Stimulated activated CD4-positive, alpha-beta T cell treated with anti-CD3 and anti-CD28 coated beads, Interleukin-15, amount 100 ng/mL, for 1 hour (primary cell): ENCODE results near the gene USP15.
"Not testable (repeated sequence)": the region's sequence is repeated elsewhere in the genome, so short reads cannot be mapped to it uniquely, and the experiment has no call there.

ENCODE experiments used
- DNase-seq, 2 donors: peaks; one replicate each; pipeline ENCODE4 v3.0.0-alpha.2; 2020; ENCODE audit warnings: low read depth in 1 of 2, low spot score in 1 of 2

USP15 gene

DNA sequence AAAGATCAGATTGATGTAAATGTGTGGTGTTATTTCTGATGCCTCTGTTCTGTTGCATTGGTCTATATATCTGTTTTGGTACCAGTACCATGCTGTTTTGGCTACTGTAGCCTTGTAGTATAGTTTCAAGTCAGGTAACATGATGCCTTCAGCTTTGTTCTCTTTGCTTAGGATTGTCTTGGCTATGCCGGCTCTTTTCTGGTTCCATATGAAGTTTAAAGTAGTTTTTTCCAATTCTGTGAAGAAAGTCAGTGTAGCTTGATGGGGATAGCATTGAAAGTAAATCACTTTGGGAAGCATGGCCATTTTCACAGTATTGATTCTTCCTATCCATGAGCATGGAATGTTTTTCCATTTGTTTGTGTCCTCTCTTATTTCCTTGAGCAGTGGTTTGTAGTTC is 105.6 kb downstream of the USP15 start:
- not testable (repeated sequence) for DNase-seq

DNA sequence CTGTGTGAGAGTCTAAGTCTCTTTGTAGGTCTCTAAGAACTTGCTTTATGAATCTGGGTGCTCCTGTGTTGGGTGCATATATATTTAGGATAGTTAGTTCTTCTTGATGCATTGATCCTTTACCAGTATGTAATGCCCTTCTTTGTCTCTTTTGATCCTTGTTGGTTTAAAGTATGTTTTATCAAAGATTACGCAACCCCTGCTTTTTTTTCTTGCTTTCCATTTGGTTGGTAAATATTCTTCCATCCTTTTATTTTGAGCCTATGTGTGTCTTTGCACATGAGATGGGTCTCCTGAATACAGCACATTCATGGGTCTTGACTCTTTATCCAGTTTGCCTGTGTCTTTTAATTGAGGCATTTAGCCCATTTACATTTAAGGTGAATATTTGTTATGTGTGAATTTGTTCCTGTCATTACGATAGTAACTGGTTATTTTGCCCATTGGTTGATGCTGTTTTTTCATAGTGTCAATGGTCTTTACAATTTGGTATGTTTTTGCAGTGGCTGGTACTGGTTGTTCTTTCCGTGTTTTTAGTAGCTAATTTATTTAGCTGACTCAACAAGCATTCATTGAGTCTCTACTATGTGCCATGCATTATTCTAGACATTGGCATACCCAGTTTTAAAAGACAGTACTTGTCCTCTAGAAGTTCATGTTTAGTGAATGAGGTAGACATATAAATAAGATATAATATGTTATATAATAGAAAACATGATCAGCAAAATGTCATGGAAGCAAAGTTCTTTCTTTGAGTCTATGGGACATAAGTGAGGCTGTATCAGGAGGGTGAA is 108.4 kb downstream of the USP15 start:
- DNase-seq = not testable (repeated sequence)

DNA sequence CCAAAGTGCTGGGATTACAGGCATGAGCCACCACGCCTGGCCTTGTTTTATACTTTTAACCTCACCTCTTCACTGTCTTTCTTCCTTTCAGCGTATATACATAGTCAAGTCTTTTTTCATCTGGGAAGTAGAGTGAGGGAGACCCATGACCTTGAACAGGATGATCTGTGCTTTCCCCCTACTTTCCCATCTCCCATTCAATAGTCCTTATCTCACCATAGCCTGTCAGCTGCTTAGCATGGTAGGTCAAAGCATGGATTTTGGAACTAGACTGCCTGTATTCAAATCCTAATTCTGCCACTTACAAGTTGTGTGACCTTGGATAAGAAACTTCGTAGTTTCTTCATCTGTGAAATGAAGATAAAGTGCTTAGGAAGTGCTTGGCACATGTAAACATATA is 110.0 kb downstream of the USP15 start:
- DNase-seq = no peak

DNA sequence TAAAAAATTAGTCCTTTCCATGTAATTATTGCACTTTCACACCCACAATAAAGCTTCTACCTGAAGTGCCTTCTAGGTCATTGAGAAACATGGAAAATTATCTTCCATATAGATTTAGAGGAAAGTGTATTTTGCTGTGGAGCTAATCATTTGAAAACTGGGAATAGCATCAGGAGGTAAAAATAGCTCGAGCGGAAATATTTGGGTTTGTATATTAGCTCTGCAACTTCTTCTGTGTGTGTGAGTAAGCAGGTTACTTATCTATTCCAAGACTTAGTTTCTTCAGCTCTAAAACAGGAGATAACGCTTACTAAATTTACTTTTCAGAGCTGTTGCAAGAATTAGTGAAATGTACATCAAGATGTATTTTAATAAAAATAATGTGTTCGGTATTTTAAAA is 111.5 kb downstream of the USP15 start:
- no peak for DNase-seq

DNA sequence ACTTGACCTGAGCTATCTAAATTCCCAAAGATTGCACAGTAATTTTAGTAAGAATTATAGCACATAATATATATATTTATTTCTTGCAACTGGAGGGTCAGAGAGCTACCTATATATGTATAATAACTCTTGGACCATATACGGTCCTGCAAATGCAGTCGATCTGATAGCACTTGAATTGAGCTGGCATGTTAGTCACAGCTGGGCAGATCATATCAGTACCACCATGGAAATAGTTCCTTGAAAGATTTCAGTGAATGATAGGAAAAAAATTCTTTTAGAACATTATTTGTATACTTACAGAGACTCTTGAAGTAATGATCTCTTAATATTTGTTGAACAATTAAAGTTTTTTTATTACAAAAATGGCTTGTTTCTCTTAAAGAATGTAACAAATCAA is 111.9 kb downstream of the USP15 start:
- no peak for DNase-seq

DNA sequence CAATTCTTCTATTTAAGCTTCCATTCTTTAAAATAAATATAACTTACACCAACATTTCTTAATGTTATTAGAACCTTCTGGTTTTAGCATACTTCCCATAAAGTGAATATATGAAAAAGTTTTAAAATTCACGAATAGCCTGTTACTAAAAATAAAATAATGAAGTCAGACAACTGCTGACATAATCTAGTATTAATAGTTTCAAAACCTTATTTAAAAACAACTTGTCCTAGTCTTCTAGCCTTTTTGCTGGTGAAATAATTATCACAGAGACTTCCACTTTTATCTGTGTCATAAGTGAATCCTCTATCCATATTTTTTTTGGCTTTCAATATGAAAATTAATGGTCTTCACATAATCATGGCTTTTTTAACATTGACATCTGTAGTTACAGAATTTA is 112.6 kb downstream of the USP15 start:
- DNase-seq = no peak

DNA sequence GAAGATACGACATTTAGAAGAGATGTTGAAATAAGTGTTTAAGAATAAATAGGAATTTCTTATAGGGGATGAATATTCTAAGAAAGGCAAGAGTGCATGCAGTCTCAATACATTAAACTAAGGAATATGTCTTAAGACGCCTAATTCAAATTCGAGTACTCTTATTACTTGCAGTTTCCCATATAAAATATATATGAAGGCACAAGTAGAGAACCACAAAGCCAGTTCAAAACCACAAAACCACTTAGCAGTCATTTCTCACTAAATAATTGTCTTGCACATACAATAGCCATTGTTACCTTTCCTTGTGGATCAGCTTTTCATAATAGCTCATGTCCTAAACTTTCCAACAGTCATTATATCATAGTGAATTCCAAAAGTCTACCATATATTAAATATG is 115.4 kb downstream of the USP15 start:
- no peak for DNase-seq

DNA sequence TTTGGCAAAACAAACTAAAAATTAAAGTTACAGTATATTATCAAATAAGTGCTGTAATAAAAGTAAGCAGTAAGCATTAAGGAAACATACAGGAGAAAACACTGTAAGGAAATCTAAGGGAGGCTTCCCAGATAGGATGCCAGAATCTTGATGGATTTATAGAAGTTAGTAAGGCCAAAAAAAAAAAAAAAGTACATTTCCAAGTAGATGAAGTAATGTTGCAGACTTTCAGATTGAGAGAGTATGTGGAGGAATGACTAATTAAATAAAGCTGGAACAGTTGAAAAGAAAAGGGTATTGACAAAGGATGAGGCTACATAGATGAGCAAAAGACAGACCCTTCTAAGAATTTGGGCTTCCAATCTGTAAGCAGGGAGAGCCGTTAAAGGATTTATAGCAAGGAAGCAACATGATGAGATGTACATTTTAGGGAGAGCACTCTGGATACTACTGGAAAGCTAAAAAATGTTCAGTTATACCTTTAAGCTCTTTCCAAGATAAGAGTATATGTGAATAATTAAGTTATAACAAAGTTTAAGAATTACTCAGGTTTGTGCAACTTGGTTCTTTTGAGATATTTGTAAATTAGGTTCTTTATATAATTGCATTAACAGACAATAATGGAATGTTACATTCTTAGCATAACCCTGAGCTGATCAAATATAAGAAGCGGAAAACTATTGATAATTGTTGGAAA is 119.0 kb downstream of the USP15 start:
- no peak for DNase-seq

DNA sequence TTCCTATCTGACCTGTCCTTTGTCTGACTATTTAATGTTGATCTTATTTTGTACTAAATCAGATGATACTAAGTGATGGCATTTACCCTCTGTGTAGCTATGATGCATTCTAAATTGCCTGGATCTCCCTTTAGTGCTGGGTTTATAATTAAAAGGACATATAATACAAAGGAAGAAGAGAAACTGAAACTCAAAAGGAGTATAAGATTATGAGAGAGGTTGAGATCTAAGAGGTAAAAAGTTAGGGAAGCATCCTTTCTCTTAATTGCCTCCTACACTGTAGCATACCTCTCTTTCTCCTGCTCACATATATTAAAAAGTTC is 119.5 kb downstream of the USP15 start:
- DNase-seq = no peak

DNA sequence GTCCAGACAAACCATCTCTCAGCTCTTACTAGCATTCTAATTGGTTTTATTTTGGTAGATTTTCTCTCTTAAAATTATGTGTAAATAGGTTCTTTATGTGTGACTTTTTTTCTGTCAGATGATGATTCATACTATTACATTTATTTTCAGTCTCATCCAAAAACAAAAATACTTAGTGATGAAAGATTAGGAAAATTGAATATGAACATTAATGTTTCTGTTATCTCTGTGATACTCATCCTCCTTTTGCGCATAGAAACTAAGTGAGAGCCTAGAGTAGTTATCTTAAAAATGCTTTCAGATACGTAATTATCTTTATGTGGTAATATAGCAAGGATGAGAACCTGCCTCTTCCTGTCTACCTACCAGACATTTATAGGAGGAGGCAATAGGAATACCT is 122.3 kb downstream of the USP15 start:
- no peak for DNase-seq

DNA sequence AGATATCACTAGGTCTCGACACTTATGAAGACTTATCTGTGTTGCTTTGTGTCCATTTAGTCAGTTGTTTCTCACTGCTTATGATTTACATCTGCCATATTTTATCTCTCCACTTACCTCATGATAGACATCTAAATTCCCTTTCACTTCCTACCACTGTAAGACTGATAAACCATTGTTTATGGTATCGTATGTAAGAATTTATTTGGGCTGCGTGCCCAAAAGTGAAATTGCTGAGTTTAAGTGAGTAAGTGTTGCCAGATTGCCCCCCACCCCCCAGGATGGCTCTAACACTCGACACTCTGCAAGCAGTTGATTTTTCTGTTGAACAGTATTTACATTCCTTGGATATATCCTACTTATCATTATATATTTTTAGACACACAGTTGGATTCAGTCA is 136.5 kb downstream of the USP15 start:
- no peak for DNase-seq

DNA sequence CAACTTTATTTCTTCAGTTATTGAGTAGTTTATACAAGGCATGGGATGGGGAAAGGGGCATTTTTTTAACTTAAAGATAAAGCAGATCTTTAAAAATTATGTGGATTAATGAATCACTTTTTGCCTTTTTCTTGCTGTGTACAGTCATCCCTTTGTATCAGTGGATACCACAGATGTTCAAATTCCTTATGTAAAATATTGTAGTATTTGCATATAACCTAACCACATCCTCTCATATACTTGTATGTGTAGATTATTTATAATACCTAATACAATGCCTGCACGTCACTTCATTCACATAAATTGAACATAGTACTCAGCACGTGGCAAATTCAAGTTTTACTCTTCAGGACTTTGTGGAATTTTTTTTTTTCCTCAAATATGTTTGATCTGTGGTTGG is 139.9 kb downstream of the USP15 start:
- DNase-seq = no peak

DNA sequence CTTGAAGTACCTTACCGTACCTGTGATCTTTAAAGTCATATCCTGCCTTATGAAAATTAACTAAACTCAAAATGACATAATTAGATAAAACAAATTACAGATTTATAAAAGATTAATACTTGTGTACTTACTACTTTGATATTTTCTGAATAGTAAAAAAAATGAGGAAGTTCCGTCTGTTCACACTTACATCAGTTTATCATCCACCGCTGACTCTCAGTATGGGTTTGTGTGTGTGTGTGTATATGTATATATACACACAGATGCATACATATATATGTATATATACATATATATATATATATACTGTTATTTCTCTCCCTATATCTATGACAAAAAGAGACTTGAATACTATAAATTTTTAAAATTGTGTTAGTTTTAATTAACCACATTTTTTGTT is 141.4 kb downstream of the USP15 start:
- DNase-seq = no peak

DNA sequence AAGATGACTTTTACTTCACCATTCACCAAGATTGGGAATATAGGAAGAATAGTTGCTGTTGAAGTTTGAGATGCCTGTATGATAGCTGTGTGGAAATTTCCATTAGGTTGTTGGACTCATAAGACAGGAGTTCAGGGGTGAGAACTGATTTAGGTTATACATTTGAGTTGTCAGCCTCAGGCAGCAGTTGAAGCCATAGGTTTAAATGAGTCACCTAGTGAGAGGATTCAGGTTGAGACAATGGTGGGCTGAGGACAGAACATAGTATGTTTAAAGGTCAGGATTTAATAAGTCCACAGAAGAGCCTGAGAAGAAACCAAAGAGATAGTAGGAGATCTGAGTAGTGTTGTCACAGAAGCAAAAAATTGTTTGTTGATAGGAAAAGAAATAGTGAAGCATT is 142.8 kb downstream of the USP15 start:
- no peak for DNase-seq

DNA sequence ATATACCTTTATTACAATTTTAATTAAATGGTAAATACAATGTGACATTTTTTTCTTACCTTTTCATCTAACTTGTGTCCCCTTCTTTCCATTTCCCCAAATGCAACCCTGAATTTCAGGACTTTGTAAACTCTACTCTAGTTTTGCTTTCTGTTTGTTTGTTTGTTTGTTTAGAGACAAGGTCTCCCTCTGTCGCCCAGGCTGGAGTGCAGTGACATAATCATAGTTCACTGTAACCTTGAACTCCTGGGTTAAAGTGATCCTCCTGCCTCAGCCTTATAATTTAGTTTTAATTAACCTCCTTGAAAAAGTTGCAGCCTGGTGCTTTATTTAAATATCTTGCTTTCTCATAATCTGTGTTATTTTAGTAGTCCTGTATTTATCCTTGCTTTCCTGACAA is 147.4 kb downstream of the USP15 start:
- DNase-seq = no peak

DNA sequence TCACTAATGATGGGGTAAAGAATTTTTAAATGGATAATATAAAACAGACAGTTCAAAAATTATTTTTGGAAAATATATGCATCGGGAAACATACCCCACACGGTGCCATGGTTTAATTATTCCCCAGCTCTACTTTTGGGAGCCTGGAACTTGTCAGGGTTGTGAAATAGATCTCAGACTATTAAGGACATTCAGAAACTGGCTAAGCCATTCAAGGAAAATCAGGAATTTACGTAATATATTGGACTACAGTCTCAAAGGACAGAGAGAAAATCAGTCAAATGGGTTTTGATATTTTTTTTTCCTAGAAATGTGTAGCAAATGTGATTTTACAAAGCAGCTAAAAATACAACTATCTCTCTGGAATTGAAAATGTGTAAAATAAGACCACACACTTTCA is 148.9 kb downstream of the USP15 start:
- no peak for DNase-seq

DNA sequence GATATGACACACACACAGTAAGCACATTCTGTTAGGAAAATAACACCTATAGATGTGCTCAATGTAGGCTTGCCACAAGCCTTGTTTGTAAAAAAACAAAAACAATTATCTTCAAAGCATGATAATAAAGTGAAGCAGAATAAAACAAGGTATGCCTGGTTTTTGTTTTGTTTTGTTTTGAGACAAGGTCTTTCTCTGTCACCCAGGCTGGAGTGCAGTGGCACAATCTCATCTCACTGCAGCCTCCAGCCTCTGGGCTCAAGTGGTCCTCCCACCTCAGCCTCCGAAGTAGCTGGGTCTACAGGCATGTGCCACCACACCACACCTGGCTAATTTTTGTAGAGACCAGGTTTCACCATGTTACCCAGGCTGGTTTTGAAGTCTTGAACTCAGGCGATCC is 154.0 kb downstream of the USP15 start:
- no peak for DNase-seq

DNA sequence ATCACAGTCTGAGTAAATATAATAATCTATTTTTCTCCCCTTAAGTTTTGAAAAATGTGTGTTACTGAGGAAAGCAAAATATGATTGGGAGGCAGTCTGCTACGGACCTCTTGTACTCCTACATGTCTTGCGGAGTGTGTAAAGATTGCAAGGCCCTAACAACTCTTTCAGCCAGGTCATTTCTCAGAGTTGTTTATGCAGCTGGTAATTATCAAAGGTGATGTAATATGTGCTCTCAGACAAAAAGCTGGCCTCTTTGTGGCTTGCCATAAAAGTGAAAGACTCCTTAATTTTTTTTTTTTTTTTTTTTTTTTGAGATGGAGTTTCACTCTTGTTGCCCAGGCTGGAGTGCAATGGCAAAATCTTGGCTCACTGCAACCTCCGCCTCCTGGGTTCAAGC is 165.9 kb downstream of the USP15 start:
- DNase-seq = no peak

DNA sequence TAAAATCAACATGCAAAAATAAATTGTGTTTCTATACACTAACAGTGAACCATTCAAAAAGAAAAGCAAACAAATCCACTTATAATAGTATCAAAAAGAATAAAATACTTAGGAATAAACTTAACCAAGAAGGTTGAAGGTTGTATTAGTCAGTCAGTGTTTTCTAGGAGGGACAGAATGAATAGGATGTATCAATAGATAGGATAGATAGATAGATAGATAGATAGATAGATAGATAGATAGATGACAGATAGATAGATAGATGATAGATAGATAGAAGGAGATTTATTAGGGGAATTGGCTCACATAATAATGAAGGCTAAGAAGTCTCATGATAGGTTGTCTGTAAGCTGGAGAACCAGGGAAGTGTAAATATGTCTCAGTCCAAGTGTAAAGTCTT is 169.3 kb downstream of the USP15 start:
- no peak for DNase-seq

DNA sequence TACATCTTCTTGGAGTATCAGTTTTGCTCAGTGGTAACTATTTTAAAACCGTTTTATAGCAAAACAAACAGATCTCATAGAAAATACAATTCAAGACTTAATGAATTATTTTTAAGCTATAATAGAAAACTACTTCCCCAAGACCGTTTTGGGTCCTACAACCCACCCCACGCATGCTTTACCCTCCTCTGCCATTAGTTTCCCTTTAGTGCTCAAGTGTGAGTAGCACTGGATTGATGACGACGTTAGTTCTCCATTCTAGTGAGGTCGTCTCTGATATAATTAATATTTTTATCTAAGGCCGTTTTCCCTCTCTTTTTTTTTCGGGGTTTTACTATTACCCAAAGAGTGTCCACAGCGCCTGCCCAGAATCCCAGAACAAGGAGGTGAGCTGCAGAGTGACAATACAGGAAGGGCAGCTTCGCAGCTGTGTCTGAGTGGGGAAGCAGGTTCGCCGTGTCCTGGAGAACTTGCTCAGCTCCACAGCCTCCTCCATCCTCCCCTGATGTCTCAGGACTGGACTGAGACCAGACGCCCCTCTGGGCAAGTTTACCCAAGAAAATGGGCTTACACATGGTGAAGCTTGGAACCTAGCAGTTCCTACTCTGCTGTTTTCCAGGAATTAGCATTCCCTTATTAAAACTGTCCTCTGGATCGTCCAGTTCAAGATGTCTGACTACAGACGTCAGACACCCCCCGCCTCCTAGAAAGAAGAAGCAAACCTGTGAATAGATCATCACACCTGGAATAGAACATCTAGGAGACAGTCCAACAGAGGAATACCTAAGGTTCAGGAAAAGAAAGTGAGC is 174.5 kb downstream of the USP15 start:
- no peak for DNase-seq

DNA sequence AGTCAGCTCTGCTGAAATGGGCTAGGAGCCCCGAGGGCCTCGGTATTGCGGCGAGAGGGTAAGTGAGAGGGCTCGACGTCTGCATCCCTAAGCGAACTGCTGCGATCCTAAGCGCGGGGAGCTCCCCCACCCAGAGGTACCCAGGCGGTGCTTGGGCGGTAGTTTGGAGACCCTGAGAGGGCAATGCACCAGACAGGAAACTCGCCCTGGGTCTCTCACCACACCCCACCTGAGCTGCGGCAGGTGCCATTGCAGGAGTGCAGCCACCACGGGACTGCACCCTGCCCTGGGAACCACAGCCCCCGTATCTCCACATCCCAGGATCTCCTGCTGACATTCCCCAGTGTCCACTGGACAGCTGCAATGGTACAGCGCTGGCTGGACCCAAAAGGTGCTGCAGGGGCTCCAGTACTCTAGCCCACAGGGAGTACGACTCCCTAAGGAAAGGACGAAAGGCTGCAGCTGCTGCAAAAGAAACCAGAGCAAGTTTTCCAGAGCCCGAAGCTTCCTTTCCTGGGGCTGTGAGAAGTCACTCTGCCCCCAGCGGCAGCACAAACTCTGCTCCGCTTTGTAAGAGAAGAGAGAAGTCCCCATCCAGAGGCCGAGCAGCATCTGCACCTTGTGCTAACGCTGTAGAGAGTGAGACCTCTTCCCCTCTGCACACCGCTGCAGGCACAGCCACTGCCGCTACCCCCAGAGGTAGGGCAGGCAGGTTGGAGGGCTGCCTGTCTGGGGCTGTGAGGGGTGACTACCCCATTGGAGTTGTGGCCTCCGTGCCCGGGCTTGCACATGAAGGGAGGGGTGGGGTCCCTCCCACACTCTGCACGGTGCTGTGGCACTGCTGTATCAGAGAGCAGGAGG is 175.3 kb downstream of the USP15 start:
- DNase-seq = peak; percentile 3
